ENCODE measurements around the gene SLIT2. TPM values are rescaled to one million over a fixed set of nuclear protein-coding genes. Genes with fewer than 3 reads are reported as not detected.

The SLIT2 gene
- total RNA-seq = 8.6 TPM
- long read RNA-seq, partial matches to known transcripts = 4 of 8 reads
- long read RNA-seq, other reads (novel, unspliced or antisense) = 4 of 8 reads

- peak; percentile 86 for DNase-seq (ENCODE audit: low spot score)
- intact Hi-C loops (cut with DNase I) = no loop called here
These were observed at the start of gene SLIT2 for GRCh38 chr4:20251796-20252655. TSS of gene SLIT2 (plus strand) at chr4:20251905. CDS start at chr4:20253816, 1,911 bp downstream.

GRCh38 chr4:20203508-20203907 is 48.2 kb upstream of the SLIT2 start:
- no peak for DNase-seq (ENCODE audit: low spot score)
- intact Hi-C loops (cut with DNase I) = no loop called here

- intact Hi-C loops (cut with DNase I) = no loop called here
These were observed 34.2 kb upstream of the SLIT2 start for GRCh38 chr4:20217521-20217920.

GRCh38 chr4:20217951-20218350 is 33.8 kb upstream of the SLIT2 start:
- DNase-seq (ENCODE audit: low spot score) = no peak
- intact Hi-C loops (cut with DNase I) = no loop called here

More at GRCh38 chr4:20217521-20217920, 34.2 kb upstream of the SLIT2 start:
- DNase-seq (ENCODE audit: low spot score) = no peak

GRCh38 chr4:20219521-20219920 is 32.2 kb upstream of the SLIT2 start:
- DNase-seq (ENCODE audit: low spot score) = no peak
- intact Hi-C loops (cut with DNase I) = no loop called here

- DNase-seq (ENCODE audit: low spot score) = no peak
- intact Hi-C loops (cut with DNase I) = no loop called here
These were observed 13.7 kb upstream of the SLIT2 start for GRCh38 chr4:20237894-20238537.

- no peak for DNase-seq (ENCODE audit: low spot score)
- intact Hi-C loops (cut with DNase I) = loop anchor here (5.0 kb wide), 1 partner anchor 1021 kb away; no protein-coding TSS in a partner anchor
These were observed 3.5 kb upstream of the SLIT2 start for GRCh38 chr4:20248155-20248558.

- intact Hi-C loops (cut with DNase I) = loop anchor here (5.0 kb wide), 1 partner anchor 1022 kb away; no protein-coding TSS in a partner anchor
- DNase-seq (ENCODE audit: low spot score) = no peak
These were observed 2.4 kb upstream of the SLIT2 start for GRCh38 chr4:20249333-20249732.

GRCh38 chr4:20251031-20251795 is 492 bp upstream of the SLIT2 start:
- intact Hi-C loops (cut with DNase I) = no loop called here

GRCh38 chr4:20252656-20253282 is 1.1 kb downstream of the SLIT2 start:
- intact Hi-C loops (cut with DNase I) = no loop called here
- DNase-seq (ENCODE audit: low spot score) = peak; percentile 74

More at GRCh38 chr4:20251031-20251795, 492 bp upstream of the SLIT2 start:
- no peak for DNase-seq (ENCODE audit: low spot score)

- no peak for DNase-seq (ENCODE audit: low spot score)
These were observed 1.6 kb downstream of the SLIT2 start for GRCh38 chr4:20253283-20253734.

GRCh38 chr4:20253735-20254409 is 2.2 kb downstream of the SLIT2 start:
- intact Hi-C loops (cut with DNase I) = no loop called here
- DNase-seq (ENCODE audit: low spot score) = peak; percentile 75

More at GRCh38 chr4:20253283-20253734, 1.6 kb downstream of the SLIT2 start:
- intact Hi-C loops (cut with DNase I) = no loop called here

GRCh38 chr4:20254511-20255250 is 3.0 kb downstream of the SLIT2 start:
- peak; percentile 74 for DNase-seq (ENCODE audit: low spot score)
- intact Hi-C loops (cut with DNase I) = no loop called here

- no peak for DNase-seq (ENCODE audit: low spot score)
- intact Hi-C loops (cut with DNase I) = no loop called here
These were observed 3.5 kb downstream of the SLIT2 start for GRCh38 chr4:20255251-20255586.

GRCh38 chr4:20255823-20256222 is 4.1 kb downstream of the SLIT2 start:
- intact Hi-C loops (cut with DNase I) = no loop called here

GRCh38 chr4:20256381-20256881 is 4.7 kb downstream of the SLIT2 start:
- intact Hi-C loops (cut with DNase I) = no loop called here
- DNase-seq (ENCODE audit: low spot score) = no peak

More at GRCh38 chr4:20255823-20256222, 4.1 kb downstream of the SLIT2 start:
- no peak for DNase-seq (ENCODE audit: low spot score)

- no peak for DNase-seq (ENCODE audit: low spot score)
- intact Hi-C loops (cut with DNase I) = no loop called here
These were observed 8.0 kb downstream of the SLIT2 start for GRCh38 chr4:20259707-20260106.

GRCh38 chr4:20260821-20261220 is 9.1 kb downstream of the SLIT2 start:
- no peak for DNase-seq (ENCODE audit: low spot score)
- intact Hi-C loops (cut with DNase I) = no loop called here

Data from cardiac septum (tissue), 1 donor.